ENCODE measurements around the gene MTMR2. TPM values are rescaled to one million over a fixed set of nuclear protein-coding genes. Genes with fewer than 3 reads are reported as not detected.

MTMR2 gene
- total and polyA plus RNA-seq, 10 of the 15 experiments (the other 5 are each of a cell fraction or from before 2014, with no cell fraction given): 7.6 to 46.6 (median 22.5) TPM

DNA sequence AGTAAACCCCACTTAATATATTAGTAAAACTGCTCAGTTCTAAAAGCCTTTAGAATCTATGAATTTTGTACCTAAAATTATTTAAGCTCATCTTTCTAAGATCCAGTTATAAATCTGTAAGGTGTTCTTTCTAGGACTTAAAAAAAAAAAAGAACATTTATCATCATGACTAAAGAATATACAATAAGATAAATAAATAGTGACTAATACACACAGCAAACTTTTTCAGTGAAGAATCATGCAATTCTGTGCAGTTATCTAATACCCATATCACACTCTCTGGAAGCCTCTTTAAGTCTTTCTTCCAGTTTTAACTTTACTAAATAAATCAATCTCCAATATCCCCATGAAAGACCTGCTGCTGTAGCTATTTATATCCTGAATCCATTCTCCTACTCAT, 73.8 kb downstream of the MTMR2 start (continued):
- TF ChIP-seq, protein P1, sequence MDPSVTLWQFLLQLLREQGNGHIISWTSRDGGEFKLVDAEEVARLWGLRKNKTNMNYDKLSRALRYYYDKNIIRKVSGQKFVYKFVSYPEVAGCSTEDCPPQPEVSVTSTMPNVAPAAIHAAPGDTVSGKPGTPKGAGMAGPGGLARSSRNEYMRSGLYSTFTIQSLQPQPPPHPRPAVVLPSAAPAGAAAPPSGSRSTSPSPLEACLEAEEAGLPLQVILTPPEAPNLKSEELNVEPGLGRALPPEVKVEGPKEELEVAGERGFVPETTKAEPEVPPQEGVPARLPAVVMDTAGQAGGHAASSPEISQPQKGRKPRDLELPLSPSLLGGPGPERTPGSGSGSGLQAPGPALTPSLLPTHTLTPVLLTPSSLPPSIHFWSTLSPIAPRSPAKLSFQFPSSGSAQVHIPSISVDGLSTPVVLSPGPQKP (IDR thresholded peaks at IDR 0.05; ENCODE audit: low read depth, low read length): no peak
- TF ChIP-seq RB1 (IDR thresholded peaks at IDR 0.05; ENCODE audit: borderline replicate concordance) (no peak), PAX8 (IDR thresholded peaks at IDR 0.05) (no peak), YBX1 (IDR thresholded peaks at IDR 0.05) (no peak)
- TF ChIP-seq, protein P2, sequence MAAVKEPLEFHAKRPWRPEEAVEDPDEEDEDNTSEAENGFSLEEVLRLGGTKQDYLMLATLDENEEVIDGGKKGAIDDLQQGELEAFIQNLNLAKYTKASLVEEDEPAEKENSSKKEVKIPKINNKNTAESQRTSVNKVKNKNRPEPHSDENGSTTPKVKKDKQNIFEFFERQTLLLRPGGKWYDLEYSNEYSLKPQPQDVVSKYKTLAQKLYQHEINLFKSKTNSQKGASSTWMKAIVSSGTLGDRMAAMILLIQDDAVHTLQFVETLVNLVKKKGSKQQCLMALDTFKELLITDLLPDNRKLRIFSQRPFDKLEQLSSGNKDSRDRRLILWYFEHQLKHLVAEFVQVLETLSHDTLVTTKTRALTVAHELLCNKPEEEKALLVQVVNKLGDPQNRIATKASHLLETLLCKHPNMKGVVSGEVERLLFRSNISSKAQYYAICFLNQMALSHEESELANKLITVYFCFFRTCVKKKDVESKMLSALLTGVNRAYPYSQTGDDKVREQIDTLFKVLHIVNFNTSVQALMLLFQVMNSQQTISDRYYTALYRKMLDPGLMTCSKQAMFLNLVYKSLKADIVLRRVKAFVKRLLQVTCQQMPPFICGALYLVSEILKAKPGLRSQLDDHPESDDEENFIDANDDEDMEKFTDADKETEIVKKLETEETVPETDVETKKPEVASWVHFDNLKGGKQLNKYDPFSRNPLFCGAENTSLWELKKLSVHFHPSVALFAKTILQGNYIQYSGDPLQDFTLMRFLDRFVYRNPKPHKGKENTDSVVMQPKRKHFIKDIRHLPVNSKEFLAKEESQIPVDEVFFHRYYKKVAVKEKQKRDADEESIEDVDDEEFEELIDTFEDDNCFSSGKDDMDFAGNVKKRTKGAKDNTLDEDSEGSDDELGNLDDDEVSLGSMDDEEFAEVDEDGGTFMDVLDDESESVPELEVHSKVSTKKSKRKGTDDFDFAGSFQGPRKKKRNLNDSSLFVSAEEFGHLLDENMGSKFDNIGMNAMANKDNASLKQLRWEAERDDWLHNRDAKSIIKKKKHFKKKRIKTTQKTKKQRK (IDR thresholded peaks at IDR 0.05; ENCODE audit: low read depth, low read length): no peak

DNA sequence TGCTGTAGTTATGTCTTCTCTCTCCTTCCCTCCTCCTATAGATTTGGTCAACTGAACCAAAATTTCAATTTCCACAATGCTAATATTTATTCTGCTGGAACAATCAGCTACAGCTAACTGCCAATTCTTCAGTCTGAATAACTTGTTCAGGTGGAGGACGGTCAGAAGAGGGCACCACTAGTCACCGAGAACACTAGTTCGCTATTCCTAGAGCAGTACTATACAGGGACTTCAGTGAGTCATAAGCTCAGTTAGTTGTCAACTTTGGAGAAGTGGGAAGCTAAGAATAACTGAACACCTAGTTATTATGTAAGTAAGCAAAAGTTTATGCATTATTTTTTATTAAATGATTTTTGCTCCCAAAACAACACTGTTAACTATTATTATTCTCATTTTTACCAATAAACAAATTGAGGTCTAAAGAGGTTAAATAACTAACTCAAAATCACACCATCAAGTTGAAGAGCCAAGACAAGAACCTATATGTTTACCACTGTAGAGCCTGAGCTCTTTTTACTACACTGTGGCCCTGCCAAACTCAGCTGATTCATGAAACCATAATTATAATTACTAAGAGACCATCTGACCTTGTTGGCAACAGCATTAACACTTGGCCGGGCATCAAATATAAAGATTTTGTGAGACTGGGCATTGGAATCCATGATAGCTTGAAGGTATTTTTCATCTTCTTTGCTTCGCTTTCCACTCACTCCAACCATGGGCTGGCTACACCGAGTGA, 74.7 kb downstream of the MTMR2 start:
- no peak for FAIRE-seq
- POLR2A ChIA-PET: no interaction called here
- no TSS peak for BruUV-seq (replicated peaks)
- Histone ChIP-seq H3K4me3 (no peak overlapping the region), H3K79me2 (ENCODE audit: control insufficient read depth, insufficient read depth, low read length) (no peaks in the 10 kb centered on the region), H3K9ac (ENCODE audit: control insufficient read depth, insufficient read depth, low read length) (no peak overlapping the region), H2AFZ (ENCODE audit: control insufficient read depth, low read depth, low read length) (no peak overlapping the region), H3K4me2 (ENCODE audit: control insufficient read depth, insufficient read depth) (no peak overlapping the region), H3K36me3 (ENCODE audit: control insufficient read depth in 2 of 2, insufficient read depth in 2 of 2, low read length in 1 of 2) (peaks cover 1 to 15% of the 10 kb centered on the region in 2 experiments; a peak in 2 of 4 replicates), H3K4me1 (ENCODE audit: control insufficient read depth, insufficient read depth, low read length) (no peaks in the 10 kb centered on the region), H4K20me1 (ENCODE audit: control insufficient read depth, insufficient read depth) (no peaks in the 10 kb centered on the region), H3K27ac (ENCODE audit: control insufficient read depth, insufficient read depth) (no peak overlapping the region), H3K9me3 (replicated peaks; ENCODE audit: control insufficient read depth, insufficient read depth, low read length) (no peaks in the 10 kb centered on the region), H3K27me3 (replicated peaks in 1 of 2; ENCODE audit: control insufficient read depth in 2 of 2, insufficient read depth in 2 of 2, low read length in 1 of 2) (no peaks in the 10 kb centered on the region)
- RAD21 ChIA-PET (ENCODE audit: unreplicated experiment): interaction anchor here (0.7 to 3.0 kb wide), 13 partner anchors 11 to 580 kb away, joined by 3 to 25 read pairs (median 4); partner anchors contain the start of genes CCDC82, JRKL and MAML2
- intact Hi-C loops (cut with micrococcal nuclease; ENCODE audit: unreplicated experiment): loop anchor here (1.0 kb wide), 2 partner anchors 544 to 577 kb away; no protein-coding TSS in a partner anchor
- TF ChIP-seq RAD21 (IDR thresholded peaks at IDR 0.05; ENCODE audit: insufficient read depth, low read depth, low read length) (peak; percentile 60), SMC3 (IDR thresholded peaks at IDR 0.05; ENCODE audit: borderline replicate concordance, low read length) (peak; percentile 56; the same call in 1 of the 2 replicates), TCF12 (IDR thresholded peaks at IDR 0.05; ENCODE audit: low read depth, low read length) (no peak), STAT3 (IDR thresholded peaks at IDR 0.05; ENCODE audit: low read depth, low read length) (no peak), CBX5 (IDR thresholded peaks at IDR 0.05; ENCODE audit: low read depth) (no peak)
- TF ChIP-seq, protein P3, sequence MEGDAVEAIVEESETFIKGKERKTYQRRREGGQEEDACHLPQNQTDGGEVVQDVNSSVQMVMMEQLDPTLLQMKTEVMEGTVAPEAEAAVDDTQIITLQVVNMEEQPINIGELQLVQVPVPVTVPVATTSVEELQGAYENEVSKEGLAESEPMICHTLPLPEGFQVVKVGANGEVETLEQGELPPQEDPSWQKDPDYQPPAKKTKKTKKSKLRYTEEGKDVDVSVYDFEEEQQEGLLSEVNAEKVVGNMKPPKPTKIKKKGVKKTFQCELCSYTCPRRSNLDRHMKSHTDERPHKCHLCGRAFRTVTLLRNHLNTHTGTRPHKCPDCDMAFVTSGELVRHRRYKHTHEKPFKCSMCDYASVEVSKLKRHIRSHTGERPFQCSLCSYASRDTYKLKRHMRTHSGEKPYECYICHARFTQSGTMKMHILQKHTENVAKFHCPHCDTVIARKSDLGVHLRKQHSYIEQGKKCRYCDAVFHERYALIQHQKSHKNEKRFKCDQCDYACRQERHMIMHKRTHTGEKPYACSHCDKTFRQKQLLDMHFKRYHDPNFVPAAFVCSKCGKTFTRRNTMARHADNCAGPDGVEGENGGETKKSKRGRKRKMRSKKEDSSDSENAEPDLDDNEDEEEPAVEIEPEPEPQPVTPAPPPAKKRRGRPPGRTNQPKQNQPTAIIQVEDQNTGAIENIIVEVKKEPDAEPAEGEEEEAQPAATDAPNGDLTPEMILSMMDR (IDR thresholded peaks at IDR 0.05 in 2 of 3, conservative IDR thresholded peaks at IDR 0.05 in 1 of 3; ENCODE audit: control insufficient read depth in 2 of 3, extremely low read depth in 1 of 3, insufficient read depth in 1 of 3, low read depth in 3 of 3, low read length in 3 of 3): peak; percentile 24 to 51 (median 44); a peak in 4 of 6 replicates
- in situ Hi-C loops (cut with MboI): no loop called here
- SMC1A ChIA-PET (ENCODE audit: uncharacterized antibody, unreplicated experiment): interaction anchor here (0.5 to 2.9 kb wide), 29 partner anchors 8 to 697 kb away, joined by 3 to 41 read pairs (median 4); partner anchors contain the start of genes MAML2 and MTMR2
- no peak for DNase-seq (ENCODE audit: low read depth, low spot score)
- peak; percentile 80 for ATAC-seq
- CTCF ChIA-PET: interaction anchor here (0.5 to 4.3 kb wide), 25 partner anchors 12 to 595 kb away, joined by 3 to 46 read pairs (median 5); partner anchors contain the start of genes CCDC82, JRKL and MAML2
- WGBS (ENCODE audit: insufficient coverage, insufficient replicate concordance, low lambda C conversion rate, missing lambda C conversion rate): over 99% methylated on average over 6 of the region's 6 CpGs
